HFF-Myc (cell line): ENCODE results near the gene ADGRD2.

Source experiments
- DNase-seq: peaks from one replicate; pipeline ENCODE4 v3.0.0-alpha.2; 2011; ENCODE audit warnings: low read depth; ENCODE audit errors: extremely low read depth
- H3K4me3 ChIP-seq: replicated peaks from 2 replicates; pipeline ENCODE4 v1.5.1; 2011; ENCODE audit warnings: low read depth, mild to moderate bottlenecking, control low read depth, low read length
- TF ChIP-seq, protein P1 (sequence below): IDR thresholded peaks from 2 replicates; pipeline ENCODE4 v1.5.1; 2012; ENCODE audit warnings: mild to moderate bottlenecking, low read depth, low read length, control low read depth; ENCODE audit errors: missing control alignments

ADGRD2 gene

DNA sequence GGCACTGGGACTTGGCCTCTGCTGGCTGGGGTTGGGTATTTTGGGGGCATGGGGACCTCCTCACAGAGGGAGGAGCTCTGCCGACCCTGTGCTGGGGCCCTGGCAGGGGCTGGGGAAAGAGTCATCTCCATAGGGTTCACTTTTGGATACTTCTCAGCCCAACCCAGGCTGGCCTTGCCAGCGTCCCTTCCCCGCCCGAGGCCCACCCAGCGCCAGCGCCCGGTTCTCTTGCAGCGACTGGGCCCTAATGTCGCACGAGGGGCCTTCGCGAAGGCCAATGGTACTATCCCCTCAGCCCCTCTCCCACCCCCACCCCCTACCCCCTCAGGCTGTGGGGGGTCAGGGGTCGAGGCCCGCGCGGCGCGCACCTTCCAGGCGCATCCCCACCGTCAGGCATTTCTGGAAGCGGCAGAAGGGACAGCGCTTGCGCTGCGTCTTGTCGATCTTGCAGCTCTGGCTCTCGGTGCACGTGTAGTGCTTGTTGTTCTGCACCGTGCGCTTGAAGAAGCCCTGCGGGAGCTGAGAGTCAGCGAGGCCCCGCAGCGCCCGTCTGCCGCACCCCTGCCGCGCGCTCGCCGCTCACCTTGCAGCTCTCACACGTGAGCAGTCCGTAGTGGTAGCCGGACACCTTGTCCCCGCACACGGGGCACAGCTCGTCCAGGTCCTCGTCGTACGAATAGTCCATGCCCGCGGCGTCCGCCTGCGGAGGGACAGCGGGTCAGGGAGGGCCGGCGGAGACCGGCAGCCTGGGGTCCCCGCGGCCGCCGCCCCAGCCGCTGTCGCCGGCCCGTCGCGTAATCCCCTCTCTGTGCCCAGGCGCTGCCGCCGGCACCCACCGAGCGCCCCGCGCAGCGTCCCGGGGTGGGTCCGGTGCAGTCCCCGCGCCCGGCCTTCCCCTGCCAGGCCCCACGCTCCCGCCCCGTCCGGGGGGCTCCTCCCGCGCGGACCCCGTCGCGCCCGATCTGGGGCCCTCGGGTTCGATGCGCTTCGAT, 52.8 kb downstream of the ADGRD2 start:
- TF ChIP-seq, protein P1, sequence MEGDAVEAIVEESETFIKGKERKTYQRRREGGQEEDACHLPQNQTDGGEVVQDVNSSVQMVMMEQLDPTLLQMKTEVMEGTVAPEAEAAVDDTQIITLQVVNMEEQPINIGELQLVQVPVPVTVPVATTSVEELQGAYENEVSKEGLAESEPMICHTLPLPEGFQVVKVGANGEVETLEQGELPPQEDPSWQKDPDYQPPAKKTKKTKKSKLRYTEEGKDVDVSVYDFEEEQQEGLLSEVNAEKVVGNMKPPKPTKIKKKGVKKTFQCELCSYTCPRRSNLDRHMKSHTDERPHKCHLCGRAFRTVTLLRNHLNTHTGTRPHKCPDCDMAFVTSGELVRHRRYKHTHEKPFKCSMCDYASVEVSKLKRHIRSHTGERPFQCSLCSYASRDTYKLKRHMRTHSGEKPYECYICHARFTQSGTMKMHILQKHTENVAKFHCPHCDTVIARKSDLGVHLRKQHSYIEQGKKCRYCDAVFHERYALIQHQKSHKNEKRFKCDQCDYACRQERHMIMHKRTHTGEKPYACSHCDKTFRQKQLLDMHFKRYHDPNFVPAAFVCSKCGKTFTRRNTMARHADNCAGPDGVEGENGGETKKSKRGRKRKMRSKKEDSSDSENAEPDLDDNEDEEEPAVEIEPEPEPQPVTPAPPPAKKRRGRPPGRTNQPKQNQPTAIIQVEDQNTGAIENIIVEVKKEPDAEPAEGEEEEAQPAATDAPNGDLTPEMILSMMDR, result no peak
- no peak for DNase-seq
- H3K4me3 ChIP-seq, result no peak overlapping the region

DNA sequence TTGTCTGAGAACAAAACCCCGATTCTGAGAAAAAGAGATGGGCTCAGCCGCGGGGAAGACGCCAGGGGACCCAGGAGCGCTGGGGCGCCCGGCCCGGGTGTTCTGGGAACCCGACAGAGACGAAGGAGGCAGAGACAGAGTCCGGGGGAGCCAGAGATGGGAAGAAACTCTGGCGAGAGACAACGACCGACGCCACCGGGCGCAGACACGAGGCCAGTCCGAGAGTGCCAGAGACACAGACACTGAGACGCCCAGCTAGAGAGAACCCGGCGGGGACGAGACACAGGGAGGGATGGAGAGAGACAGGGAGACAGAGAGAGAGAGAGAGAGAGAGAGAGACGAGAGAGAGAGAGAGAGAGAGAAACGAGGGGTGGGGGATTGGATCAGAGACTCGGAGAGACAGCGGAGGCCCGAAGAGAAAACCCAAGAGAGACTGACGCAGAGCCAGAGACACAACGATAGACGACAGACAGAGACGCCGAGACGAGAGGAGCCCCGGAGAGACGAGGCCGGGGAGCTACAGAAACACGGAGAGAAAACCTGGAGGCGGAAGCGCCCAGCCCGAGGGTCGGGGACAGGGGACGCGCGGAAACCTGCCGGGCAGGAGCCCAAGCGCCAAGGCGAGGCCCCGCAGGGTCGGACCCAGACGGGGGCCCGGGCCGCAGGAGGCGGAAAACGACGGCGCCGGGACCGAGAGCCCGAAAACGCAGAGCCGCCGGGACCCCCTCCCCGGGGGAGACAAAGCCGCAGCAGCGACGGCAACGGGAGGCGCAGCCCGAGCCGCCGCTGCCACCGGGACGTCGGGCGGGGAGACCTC, 53.7 kb downstream of the ADGRD2 start:
- DNase-seq, result no peak
- no peak overlapping the region for H3K4me3 ChIP-seq
- TF ChIP-seq, protein P1, result no peak

DNA sequence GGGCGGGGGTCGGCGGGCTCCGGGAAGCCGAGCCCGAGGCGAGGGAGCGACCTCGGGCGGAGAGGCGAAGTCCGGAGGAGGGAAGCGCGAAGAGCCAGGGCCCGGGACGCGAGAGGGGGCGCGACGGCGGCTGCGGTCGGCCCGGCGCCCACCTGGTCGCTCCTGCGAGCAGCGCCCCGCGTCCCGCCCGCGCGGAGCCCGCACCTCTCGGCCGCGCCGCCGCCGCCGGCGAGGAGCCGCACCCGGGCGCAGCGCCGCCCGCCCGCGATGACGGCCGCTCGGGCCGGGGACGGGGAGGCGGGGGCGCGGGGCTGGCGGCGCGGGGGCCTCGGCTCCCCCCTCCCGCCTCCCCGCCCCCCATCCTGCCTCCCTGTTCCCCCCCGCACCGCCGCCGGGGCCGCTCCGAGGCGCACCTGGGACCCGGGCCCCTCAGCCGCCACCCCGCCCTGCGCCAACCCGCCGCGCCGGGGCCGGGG, 54.3 kb downstream of the ADGRD2 start:
- H3K4me3 ChIP-seq, result no peak overlapping the region
- no peak for DNase-seq
- TF ChIP-seq, protein P1, result no peak

DNA sequence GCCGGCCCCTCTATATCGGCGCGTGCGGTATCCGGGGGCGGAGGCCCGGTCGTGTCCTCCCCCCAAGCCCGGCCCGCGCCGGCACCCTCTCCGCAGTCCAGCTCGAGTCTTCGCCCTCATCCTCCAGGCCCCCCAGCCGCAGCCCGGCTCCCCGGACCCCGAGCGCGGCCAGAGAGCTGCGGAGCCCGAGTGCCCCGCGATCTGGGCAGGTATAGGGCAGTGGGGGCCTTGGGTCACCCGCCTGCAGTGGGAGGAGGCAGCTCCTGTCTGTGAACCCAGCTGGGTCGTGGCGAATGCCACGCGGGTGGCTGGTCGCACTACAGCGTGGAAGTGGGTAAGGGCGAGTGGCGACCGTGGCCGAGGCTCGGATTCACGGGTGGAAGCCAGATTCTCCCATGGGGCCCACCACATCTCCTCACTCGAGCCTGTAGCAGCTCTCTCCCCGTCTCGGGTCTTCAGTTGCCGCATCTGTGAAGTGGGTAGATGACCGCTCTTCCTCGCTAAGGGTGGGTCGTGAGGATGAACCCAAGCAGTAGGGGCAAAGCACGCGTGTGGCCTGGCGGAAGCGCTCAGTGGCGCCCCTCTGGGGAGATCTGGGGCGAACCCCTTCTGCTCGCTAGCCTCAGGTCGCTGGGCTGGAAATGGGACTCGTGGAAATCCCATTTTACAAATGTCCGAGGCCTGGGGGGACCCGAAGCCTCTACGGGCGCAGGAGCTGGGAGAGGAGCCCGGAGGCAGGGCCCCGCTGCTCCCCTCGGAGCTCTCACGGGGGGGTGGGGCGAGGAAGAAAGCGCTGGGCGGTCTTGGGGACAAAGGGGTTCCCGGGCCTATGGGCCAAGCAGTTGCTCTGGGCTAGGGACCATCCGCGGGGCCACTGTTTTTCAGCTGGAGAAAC, 55.0 kb downstream of the ADGRD2 start:
- TF ChIP-seq, protein P1, result no peak
- H3K4me3 ChIP-seq, result no peak overlapping the region
- DNase-seq, result no peak

DNA sequence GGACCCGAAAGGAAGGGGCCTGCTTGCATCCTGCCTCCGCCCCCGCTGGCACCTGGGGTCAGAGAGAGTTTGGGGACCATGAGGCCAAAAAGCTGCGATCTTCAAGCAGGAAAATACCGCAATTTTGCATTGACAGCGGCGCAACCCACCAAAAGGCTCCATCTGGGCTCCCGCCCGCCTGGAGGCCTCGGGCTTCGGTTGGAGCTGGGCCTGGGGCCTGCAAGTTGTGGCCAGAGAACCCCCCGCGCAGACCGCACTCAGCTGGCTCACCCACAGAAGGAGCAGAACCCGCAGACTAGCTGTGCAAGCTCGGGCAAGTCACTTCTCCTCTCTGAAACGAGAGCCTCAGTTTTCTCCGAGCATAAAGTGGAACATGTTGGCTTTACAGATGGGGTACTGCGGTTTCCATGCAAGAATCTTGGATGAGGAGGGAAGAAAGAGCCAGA, 55.7 kb downstream of the ADGRD2 start:
- DNase-seq, result no peak

More for the DNA sequence above, 55.7 kb downstream of the ADGRD2 start:
- H3K4me3 ChIP-seq, result no peak overlapping the region
- TF ChIP-seq, protein P1, result no peak
